T-helper 17 cell (primary cell): Measurements from ENCODE around the gene INHBB. TPM values are rescaled to one million over a fixed set of nuclear protein-coding genes. Genes with fewer than 3 reads are reported as not detected.

Source experiments
- ATAC-seq: fragments of 150-1000 bp; cut with Tn5 transposase; 2 replicates; pipeline ENCODE4 v1.10.0; 2021; ENCODE audit warnings: mild to moderate bottlenecking, moderate library complexity
- DNase-seq, 3 donors: peaks; one replicate each; pipeline versions ENCODE4 v3.0.0 to v3.0.0-alpha.2; 2020 to 2021
- H3K9me3 ChIP-seq: one replicate; pipeline ENCODE4 v1.7.0; 2013; ENCODE audit warnings: low read length, mild to moderate bottlenecking; ENCODE audit not compliant: control insufficient read depth, poor library complexity, severe bottlenecking
- H3K27ac Mint-ChIP-seq: one replicate; pipeline ENCODE4 v1.8.0; 2022; ENCODE audit warnings: mild to moderate bottlenecking, moderate library complexity, mixed read lengths
- H3K27me3 Mint-ChIP-seq: one replicate; pipeline ENCODE4 v1.8.0; 2022; ENCODE audit warnings: mixed read lengths
- H3K36me3 Mint-ChIP-seq: one replicate; pipeline ENCODE4 v1.8.0; 2022; ENCODE audit warnings: low read depth, mixed read lengths
- H3K4me1 Mint-ChIP-seq: one replicate; pipeline ENCODE4 v1.8.0; 2022; ENCODE audit warnings: mild to moderate bottlenecking, mixed read lengths
- H3K4me3 Mint-ChIP-seq: one replicate; pipeline ENCODE4 v1.8.0; 2022; ENCODE audit warnings: mild to moderate bottlenecking, moderate library complexity, mixed read lengths
- total RNA-seq, 4 donors: library from RNA in 2 of 4; stranded (reverse) in 2 of 4; gene quantifications; one replicate each; pipeline ENCODE4 v1.2.3 and lab custom pipeline; 2022 to 2026

Gene INHBB
- total RNA-seq, 2 donors from 2014 or later, result not detected

DNA sequence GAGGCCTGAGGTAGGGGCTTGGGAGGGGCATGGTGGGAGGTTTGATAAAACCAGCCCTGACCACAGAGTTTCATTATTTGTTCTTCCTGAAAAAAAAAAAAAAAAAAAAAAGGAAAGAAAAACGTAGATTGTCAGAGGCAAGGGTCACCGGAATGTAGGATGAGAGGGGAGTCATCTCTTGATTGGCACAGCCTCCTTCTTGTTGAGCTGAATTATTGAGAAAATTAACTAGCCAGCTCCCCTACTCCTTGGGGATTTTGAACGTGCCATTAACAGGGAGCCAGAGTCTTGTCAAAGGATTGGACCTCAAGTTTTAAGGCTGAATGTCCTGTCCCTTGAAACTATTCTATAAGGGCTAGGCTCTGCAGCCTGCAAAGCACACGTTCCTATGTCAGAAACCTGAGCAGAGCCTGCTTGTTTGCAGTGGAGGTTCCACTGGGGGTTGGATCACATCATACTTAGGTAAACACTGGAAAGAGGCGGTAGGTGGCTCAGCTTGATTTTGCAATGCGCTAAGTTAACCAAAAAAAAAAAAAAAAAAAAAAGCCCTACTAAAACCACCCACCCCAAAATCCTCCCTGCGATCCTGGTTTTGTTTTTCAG lies 2.3 kb downstream of the INHBB start:
- Mint-ChIP-seq H3K36me3 (peaks cover 3% of the 10 kb centered on the region), H3K27ac (no peak overlapping the region), H3K4me1 (peaks cover 12% of the 10 kb centered on the region), H3K27me3 (peaks cover 48% of the 10 kb centered on the region), H3K4me3 (no peak overlapping the region)
- no peaks in the 10 kb centered on the region for H3K9me3 ChIP-seq
- DNase-seq (no peak), ATAC-seq (no peak)

GRCh38 chr2:120348737-120349439 lies 3.0 kb downstream of the INHBB start:
- peaks cover 8% of the 10 kb centered on the region for H3K4me1 Mint-ChIP-seq

DNA sequence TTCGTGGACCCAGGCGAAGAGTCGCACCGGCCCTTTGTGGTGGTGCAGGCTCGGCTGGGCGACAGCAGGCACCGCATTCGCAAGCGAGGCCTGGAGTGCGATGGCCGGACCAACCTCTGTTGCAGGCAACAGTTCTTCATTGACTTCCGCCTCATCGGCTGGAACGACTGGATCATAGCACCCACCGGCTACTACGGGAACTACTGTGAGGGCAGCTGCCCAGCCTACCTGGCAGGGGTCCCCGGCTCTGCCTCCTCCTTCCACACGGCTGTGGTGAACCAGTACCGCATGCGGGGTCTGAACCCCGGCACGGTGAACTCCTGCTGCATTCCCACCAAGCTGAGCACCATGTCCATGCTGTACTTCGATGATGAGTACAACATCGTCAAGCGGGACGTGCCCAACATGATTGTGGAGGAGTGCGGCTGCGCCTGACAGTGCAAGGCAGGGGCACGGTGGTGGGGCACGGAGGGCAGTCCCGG lies 3.5 kb downstream of the INHBB start:
- no peak overlapping the region for H3K4me3 Mint-ChIP-seq
- ATAC-seq, result no peak
- H3K36me3 Mint-ChIP-seq, result peaks cover 3% of the 10 kb centered on the region
- no peak for DNase-seq
- H3K27me3 Mint-ChIP-seq, result peaks cover 54% of the 10 kb centered on the region
- H3K27ac Mint-ChIP-seq, result no peak overlapping the region
- H3K9me3 ChIP-seq, result no peaks in the 10 kb centered on the region
- H3K4me1 Mint-ChIP-seq, result peaks cover 10% of the 10 kb centered on the region

More at GRCh38 chr2:120348737-120349439, 3.0 kb downstream of the INHBB start:
- H3K9me3 ChIP-seq, result no peaks in the 10 kb centered on the region
- Mint-ChIP-seq H3K36me3 (peaks cover 3% of the 10 kb centered on the region), H3K27ac (no peak overlapping the region), H3K27me3 (peaks cover 48% of the 10 kb centered on the region), H3K4me3 (peak overlapping the region; percentile 31)
- ATAC-seq (no peak), DNase-seq (no peak)

DNA sequence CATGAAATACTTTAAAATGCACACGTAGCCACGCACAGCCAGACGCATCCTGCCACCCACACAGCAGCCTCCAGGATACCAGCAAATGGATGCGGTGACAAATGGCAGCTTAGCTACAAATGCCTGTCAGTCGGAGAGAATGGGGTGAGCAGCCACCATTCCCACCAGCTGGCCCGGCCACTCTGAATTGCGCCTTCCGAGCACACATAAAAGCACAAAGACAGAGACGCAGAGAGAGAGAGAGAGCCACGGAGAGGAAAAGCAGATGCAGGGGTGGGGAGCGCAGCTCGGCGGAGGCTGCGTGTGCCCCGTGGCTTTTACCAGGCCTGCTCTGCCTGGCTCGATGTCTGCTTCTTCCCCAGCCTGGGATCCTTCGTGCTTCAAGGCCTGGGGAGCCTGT lies 4.1 kb downstream of the INHBB start:
- H3K4me3 Mint-ChIP-seq, result no peak overlapping the region
- peaks cover 59% of the 10 kb centered on the region for H3K27me3 Mint-ChIP-seq
- no peaks in the 10 kb centered on the region for H3K9me3 ChIP-seq
- ATAC-seq, result no peak
- H3K27ac Mint-ChIP-seq, result no peak overlapping the region
- H3K4me1 Mint-ChIP-seq, result peaks cover 13% of the 10 kb centered on the region
- no peak for DNase-seq
- H3K36me3 Mint-ChIP-seq, result peaks cover 3% of the 10 kb centered on the region

DNA sequence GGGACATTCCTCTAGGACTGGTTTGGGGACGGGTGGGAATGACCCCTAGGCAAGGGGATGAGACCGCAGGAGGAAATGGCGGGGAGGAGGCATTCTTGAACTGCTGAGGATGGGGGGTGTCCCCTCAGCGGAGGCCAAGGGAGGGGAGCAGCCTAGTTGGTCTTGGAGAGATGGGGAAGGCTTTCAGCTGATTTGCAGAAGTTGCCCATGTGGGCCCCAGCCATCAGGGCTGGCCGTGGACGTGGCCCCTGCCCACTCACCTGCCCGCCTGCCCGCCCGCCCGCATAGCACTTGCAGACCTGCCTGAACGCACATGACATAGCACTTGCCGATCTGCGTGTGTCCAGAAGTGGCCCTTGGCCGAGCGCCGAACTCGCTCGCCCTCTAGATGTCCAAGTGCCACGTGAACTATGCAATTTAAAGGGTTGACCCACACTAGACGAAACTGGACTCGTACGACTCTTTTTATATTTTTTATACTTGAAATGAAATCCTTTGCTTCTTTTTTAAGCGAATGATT lies 4.9 kb downstream of the INHBB start:
- peaks cover 59% of the 10 kb centered on the region for H3K27me3 Mint-ChIP-seq
- no peaks in the 10 kb centered on the region for H3K9me3 ChIP-seq
- H3K36me3 Mint-ChIP-seq, result peaks cover 3% of the 10 kb centered on the region
- no peak for ATAC-seq
- H3K27ac Mint-ChIP-seq, result no peak overlapping the region
- peaks cover 13% of the 10 kb centered on the region for H3K4me1 Mint-ChIP-seq
- no peak overlapping the region for H3K4me3 Mint-ChIP-seq
- DNase-seq, result no peak

DNA sequence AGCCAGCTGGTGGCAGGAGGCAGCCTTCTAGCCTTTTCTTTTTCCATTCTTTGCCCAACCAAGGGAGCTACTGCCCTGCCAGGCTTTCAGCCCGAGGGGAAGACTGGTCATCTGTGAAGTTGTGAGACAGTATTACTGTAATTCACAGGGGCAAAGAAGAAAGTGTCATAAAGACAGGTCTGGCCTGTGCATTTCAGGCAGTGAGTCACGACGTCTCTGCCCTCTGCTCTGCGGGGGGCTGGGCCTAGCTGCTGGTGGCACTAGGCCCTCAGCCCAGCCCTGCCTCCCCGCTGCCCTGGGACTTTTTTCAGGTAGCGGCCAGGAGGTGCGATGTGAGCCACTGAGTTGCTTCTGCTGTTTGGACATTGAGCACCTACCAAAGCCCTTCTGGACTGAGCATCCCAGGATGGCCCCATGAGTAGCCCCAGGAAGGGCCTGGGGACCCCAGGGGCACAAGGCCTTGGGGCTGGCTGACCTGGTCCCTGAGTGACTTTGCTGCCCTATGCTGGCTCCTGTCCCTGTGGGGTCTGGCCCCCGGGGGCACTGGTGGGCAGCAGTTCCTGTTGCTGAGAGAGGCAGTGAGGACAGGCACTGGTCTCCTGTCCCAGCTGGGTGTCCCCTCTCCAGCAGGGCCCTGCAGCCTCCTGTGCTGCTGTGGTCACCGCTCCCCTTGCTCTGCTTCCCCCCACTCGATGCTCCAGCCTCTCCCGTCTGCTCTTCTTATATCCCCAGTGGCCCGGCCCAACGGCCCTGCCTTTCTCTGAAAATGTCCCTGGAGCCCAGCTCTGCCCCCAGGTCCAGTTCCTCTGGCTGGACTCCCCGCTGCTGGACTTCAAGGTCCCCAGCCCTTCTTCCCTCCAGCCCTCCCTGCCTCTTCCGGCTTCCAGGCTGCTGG lies 7.0 kb downstream of the INHBB start:
- H3K36me3 Mint-ChIP-seq, result no peaks in the 10 kb centered on the region
- ATAC-seq, result no peak
- DNase-seq, result no peak
- H3K9me3 ChIP-seq, result no peaks in the 10 kb centered on the region
- H3K27me3 Mint-ChIP-seq, result peaks cover 50% of the 10 kb centered on the region
- H3K4me1 Mint-ChIP-seq, result peaks cover 6% of the 10 kb centered on the region
- H3K4me3 Mint-ChIP-seq, result no peak overlapping the region
- no peak overlapping the region for H3K27ac Mint-ChIP-seq

GRCh38 chr2:120353591-120353898 lies 7.6 kb downstream of the INHBB start:
- Mint-ChIP-seq H3K36me3 (no peaks in the 10 kb centered on the region), H3K27ac (no peak overlapping the region), H3K4me3 (no peak overlapping the region), H3K27me3 (peaks cover 54% of the 10 kb centered on the region), H3K4me1 (peaks cover 8% of the 10 kb centered on the region)
- H3K9me3 ChIP-seq, result no peaks in the 10 kb centered on the region
- ATAC-seq, result no peak
- no peak for DNase-seq

GRCh38 chr2:120353931-120354330 lies 8.0 kb downstream of the INHBB start:
- Mint-ChIP-seq H3K4me1 (peaks cover 8% of the 10 kb centered on the region), H3K36me3 (no peaks in the 10 kb centered on the region)
- no peak for ATAC-seq

GRCh38 chr2:120354467-120354866 lies 8.5 kb downstream of the INHBB start:
- H3K9me3 ChIP-seq, result no peaks in the 10 kb centered on the region
- Mint-ChIP-seq H3K27ac (no peak overlapping the region), H3K4me3 (no peak overlapping the region), H3K36me3 (no peaks in the 10 kb centered on the region), H3K4me1 (peaks cover 8% of the 10 kb centered on the region), H3K27me3 (peaks cover 53% of the 10 kb centered on the region)
- DNase-seq, result no peak
- no peak for ATAC-seq

More at GRCh38 chr2:120353931-120354330, 8.0 kb downstream of the INHBB start:
- H3K9me3 ChIP-seq, result no peaks in the 10 kb centered on the region
- no peak overlapping the region for H3K4me3 Mint-ChIP-seq
- no peak for DNase-seq
- H3K27ac Mint-ChIP-seq, result no peak overlapping the region
- peaks cover 54% of the 10 kb centered on the region for H3K27me3 Mint-ChIP-seq

- H3K27ac Mint-ChIP-seq, result no peak overlapping the region
- no peak for ATAC-seq
- peaks cover 8% of the 10 kb centered on the region for H3K4me1 Mint-ChIP-seq
- no peaks in the 10 kb centered on the region for H3K9me3 ChIP-seq
- peaks cover 53% of the 10 kb centered on the region for H3K27me3 Mint-ChIP-seq
- no peak for DNase-seq
- no peaks in the 10 kb centered on the region for H3K36me3 Mint-ChIP-seq
- H3K4me3 Mint-ChIP-seq, result no peak overlapping the region
Measured at GRCh38 chr2:120354935-120355779, 9.2 kb downstream of the INHBB start.

DNA sequence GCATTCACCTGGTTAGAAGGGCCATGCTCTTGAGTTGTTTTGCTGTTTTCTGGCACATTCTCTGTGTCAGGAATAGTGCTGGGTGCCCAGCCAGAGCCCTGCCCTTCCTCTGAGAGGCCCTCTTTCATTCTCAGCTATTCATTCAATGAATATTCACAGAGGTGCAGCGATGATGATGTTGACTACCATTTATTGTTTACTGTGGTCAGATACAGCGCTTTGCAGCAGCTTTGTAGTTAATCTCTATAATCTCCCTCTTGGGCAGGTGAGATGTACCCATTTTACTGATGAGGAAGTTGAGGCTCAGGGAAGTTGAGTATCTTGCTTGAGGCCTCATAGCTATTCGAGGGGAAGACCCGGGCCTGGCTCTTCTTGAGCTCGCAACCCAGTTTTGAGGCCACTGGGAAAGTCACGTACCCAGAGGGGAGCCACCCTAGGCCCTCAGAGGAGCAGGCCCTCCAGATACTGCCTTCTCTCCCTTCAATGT lies 9.9 kb downstream of the INHBB start:
- DNase-seq (no peak), ATAC-seq (no peak)
- H3K27me3 Mint-ChIP-seq, result peaks cover 53% of the 10 kb centered on the region
- no peak overlapping the region for H3K4me3 Mint-ChIP-seq
- H3K36me3 Mint-ChIP-seq, result no peaks in the 10 kb centered on the region
- H3K4me1 Mint-ChIP-seq, result peaks cover 8% of the 10 kb centered on the region
- no peak overlapping the region for H3K27ac Mint-ChIP-seq
- no peaks in the 10 kb centered on the region for H3K9me3 ChIP-seq

- DNase-seq (no peak), ATAC-seq (no peak)
- no peak overlapping the region for H3K4me3 Mint-ChIP-seq
- no peaks in the 10 kb centered on the region for H3K9me3 ChIP-seq
- H3K27ac Mint-ChIP-seq, result peak overlapping the region; percentile 87
- peaks cover 53% of the 10 kb centered on the region for H3K27me3 Mint-ChIP-seq
- peaks cover 8% of the 10 kb centered on the region for H3K4me1 Mint-ChIP-seq
- no peaks in the 10 kb centered on the region for H3K36me3 Mint-ChIP-seq
Measured at GRCh38 chr2:120357768-120358167, 11.8 kb downstream of the INHBB start.
